Adipocyte (in vitro differentiated cells): ENCODE results near the gene SORBS2.

Experiments
- DNase-seq: peaks from one replicate; pipeline ENCODE4 v3.0.0-alpha.2; 2015; ENCODE audit warnings: low read depth
- H3K27me3 ChIP-seq: replicated peaks from 2 replicates; pipeline ENCODE4 v1.7.0; 2013; ENCODE audit warnings: mild to moderate bottlenecking, low read length, moderate library complexity; ENCODE audit not compliant: control insufficient read depth, insufficient read depth
- H3K36me3 ChIP-seq: 2 replicates; pipeline ENCODE4 v1.7.0; 2013; ENCODE audit warnings: low read length, mild to moderate bottlenecking, moderate library complexity; ENCODE audit not compliant: control insufficient read depth, insufficient read depth, severe bottlenecking
- H3K4me1 ChIP-seq: 2 replicates; pipeline ENCODE4 v1.7.0; 2013; ENCODE audit warnings: mild to moderate bottlenecking, low read length, moderate library complexity; ENCODE audit not compliant: control insufficient read depth, insufficient read depth
- H3K4me3 ChIP-seq: 2 replicates; pipeline ENCODE4 v1.7.0; 2013; ENCODE audit warnings: mild to moderate bottlenecking, low read length, moderate library complexity
- H3K9ac ChIP-seq: 2 replicates; pipeline ENCODE4 v1.7.0; 2013; ENCODE audit warnings: mild to moderate bottlenecking, low read length, moderate library complexity
- H3K9me3 ChIP-seq: 2 replicates; pipeline ENCODE4 v1.7.0; 2013; ENCODE audit warnings: mild to moderate bottlenecking, low read length, moderate library complexity; ENCODE audit not compliant: control insufficient read depth

Gene SORBS2

GRCh38 chr4:185743722-185744487, 68.1 kb downstream of the SORBS2 start:
- no peaks in the 10 kb centered on the region for H3K27me3 ChIP-seq
- H3K4me3 ChIP-seq = no peak overlapping the region

GRCh38 chr4:185742766-185743165, 69.2 kb downstream of the SORBS2 start:
- H3K27me3 ChIP-seq = no peaks in the 10 kb centered on the region
- peaks cover 11% of the 10 kb centered on the region for H3K4me1 ChIP-seq
- no peak for DNase-seq
- no peaks in the 10 kb centered on the region for H3K9me3 ChIP-seq
- H3K36me3 ChIP-seq = no peaks in the 10 kb centered on the region
- no peak overlapping the region for H3K9ac ChIP-seq
- H3K4me3 ChIP-seq = no peak overlapping the region

More at GRCh38 chr4:185743722-185744487, 68.1 kb downstream of the SORBS2 start:
- Histone ChIP-seq H3K9me3 (no peaks in the 10 kb centered on the region), H3K4me1 (peaks cover 5% of the 10 kb centered on the region), H3K36me3 (no peaks in the 10 kb centered on the region), H3K9ac (no peak overlapping the region)
- DNase-seq = no peak

- no peaks in the 10 kb centered on the region for H3K36me3 ChIP-seq
- no peaks in the 10 kb centered on the region for H3K9me3 ChIP-seq
- no peak overlapping the region for H3K4me3 ChIP-seq
- no peak for DNase-seq
- no peaks in the 10 kb centered on the region for H3K27me3 ChIP-seq
- no peak overlapping the region for H3K9ac ChIP-seq
- peaks cover 17% of the 10 kb centered on the region for H3K4me1 ChIP-seq
Observed at GRCh38 chr4:185741795-185742194, 70.2 kb downstream of the SORBS2 start.

GRCh38 chr4:185740471-185740873, 71.5 kb downstream of the SORBS2 start:
- no peak for DNase-seq
- Histone ChIP-seq H3K4me3 (no peak overlapping the region), H3K4me1 (peaks cover 17% of the 10 kb centered on the region), H3K27me3 (no peaks in the 10 kb centered on the region), H3K36me3 (no peaks in the 10 kb centered on the region), H3K9ac (no peak overlapping the region), H3K9me3 (no peaks in the 10 kb centered on the region)

- Histone ChIP-seq H3K4me1 (peaks cover 17% of the 10 kb centered on the region), H3K4me3 (peak overlapping the region; percentile 21), H3K27me3 (no peaks in the 10 kb centered on the region), H3K9me3 (no peaks in the 10 kb centered on the region), H3K36me3 (no peaks in the 10 kb centered on the region), H3K9ac (peak overlapping the region; percentile 30)
- DNase-seq = peak; percentile 50
Observed at GRCh38 chr4:185738820-185739219, 73.2 kb downstream of the SORBS2 start.

GRCh38 chr4:185738038-185738552, 73.9 kb downstream of the SORBS2 start:
- Histone ChIP-seq H3K9me3 (no peaks in the 10 kb centered on the region), H3K4me3 (peak overlapping the region; percentile 75), H3K4me1 (peaks cover 17% of the 10 kb centered on the region), H3K9ac (peak overlapping the region; percentile 64), H3K36me3 (no peaks in the 10 kb centered on the region), H3K27me3 (no peaks in the 10 kb centered on the region)
- DNase-seq = peak; percentile 96

GRCh38 chr4:185737489-185738037, 74.4 kb downstream of the SORBS2 start:
- H3K9me3 ChIP-seq = no peaks in the 10 kb centered on the region
- no peak for DNase-seq

GRCh38 chr4:185736882-185737281, 75.1 kb downstream of the SORBS2 start:
- no peak for DNase-seq
- Histone ChIP-seq H3K9ac (no peak overlapping the region), H3K9me3 (no peaks in the 10 kb centered on the region), H3K27me3 (no peaks in the 10 kb centered on the region), H3K4me1 (peaks cover 17% of the 10 kb centered on the region), H3K4me3 (no peak overlapping the region), H3K36me3 (no peaks in the 10 kb centered on the region)

More at GRCh38 chr4:185737489-185738037, 74.4 kb downstream of the SORBS2 start:
- Histone ChIP-seq H3K4me1 (peaks cover 17% of the 10 kb centered on the region), H3K27me3 (no peaks in the 10 kb centered on the region), H3K9ac (peak overlapping the region; percentile 64), H3K36me3 (no peaks in the 10 kb centered on the region), H3K4me3 (peak overlapping the region; percentile 75)

GRCh38 chr4:185735866-185736400, 76.1 kb downstream of the SORBS2 start:
- H3K36me3 ChIP-seq = no peaks in the 10 kb centered on the region
- H3K27me3 ChIP-seq = no peaks in the 10 kb centered on the region
- peaks cover 18% of the 10 kb centered on the region for H3K4me1 ChIP-seq
- no peak overlapping the region for H3K4me3 ChIP-seq
- no peak overlapping the region for H3K9ac ChIP-seq
- DNase-seq = no peak
- no peaks in the 10 kb centered on the region for H3K9me3 ChIP-seq

- DNase-seq = no peak
- Histone ChIP-seq H3K27me3 (no peaks in the 10 kb centered on the region), H3K4me1 (peaks cover 26% of the 10 kb centered on the region), H3K36me3 (no peaks in the 10 kb centered on the region), H3K9me3 (no peaks in the 10 kb centered on the region), H3K9ac (no peak overlapping the region), H3K4me3 (no peak overlapping the region)
Observed at GRCh38 chr4:185734930-185735329, 77.1 kb downstream of the SORBS2 start.

- Histone ChIP-seq H3K9ac (no peak overlapping the region), H3K27me3 (no peaks in the 10 kb centered on the region), H3K9me3 (no peaks in the 10 kb centered on the region), H3K4me3 (no peak overlapping the region), H3K36me3 (no peaks in the 10 kb centered on the region), H3K4me1 (peaks cover 30% of the 10 kb centered on the region)
- DNase-seq = no peak
Observed at GRCh38 chr4:185734214-185734613, 77.8 kb downstream of the SORBS2 start.
